Activated CD4-positive, alpha-beta memory T cell treated with anti-CD3 and anti-CD28 coated beads for 36 hours (primary cell): Measurements from ENCODE around the gene GGACT. TPM values are rescaled to one million over a fixed set of nuclear protein-coding genes. Genes with fewer than 3 reads are reported as not detected.

Source experiments
- CTCF ChIA-PET: fragments of 350-600 bp; sonication (Branson Sonifier 250); formaldehyde crosslinking; loops from one replicate; lab custom pipeline; 2021; ENCODE audit warnings: antibody characterized with exemption, inconsistent platforms; lab: Charles Lee
- POLR2A ChIA-PET: fragments of 350-600 bp; sonication (Branson Sonifier 250); formaldehyde crosslinking; loops from one replicate; lab custom pipeline; 2021; ENCODE audit warnings: antibody characterized with exemption; lab: Charles Lee
- DNase-seq: peaks from one replicate; pipeline ENCODE4 v3.0.0-alpha.2; 2020
- H3K27ac Mint-ChIP-seq: one replicate; pipeline ENCODE4 v1.8.0; 2021; ENCODE audit warnings: mixed read lengths
- H3K27me3 Mint-ChIP-seq: one replicate; pipeline ENCODE4 v1.8.0; 2021; ENCODE audit warnings: mixed read lengths
- H3K36me3 Mint-ChIP-seq: one replicate; pipeline ENCODE4 v1.8.0; 2021; ENCODE audit warnings: mixed read lengths
- H3K4me1 Mint-ChIP-seq: one replicate; pipeline ENCODE4 v1.8.0; 2021; ENCODE audit warnings: low read depth, mixed read lengths
- H3K4me3 Mint-ChIP-seq: one replicate; pipeline ENCODE4 v1.8.0; 2021; ENCODE audit warnings: mild to moderate bottlenecking, mixed read lengths
- H3K9me3 Mint-ChIP-seq: one replicate; pipeline ENCODE4 v1.8.0; 2021; ENCODE audit warnings: mixed read lengths
- intact Hi-C: fragments of 100-400 bp; cut with micrococcal nuclease; formaldehyde crosslinking; loops from one replicate; pipeline ENCODE4 v1.15.1; 2023
- total RNA-seq, 2 experiments: library from RNA; stranded (reverse); gene quantifications; one replicate each; pipeline ENCODE4 v1.2.3, GENCODE V29; 2021

Gene GGACT
- total RNA-seq, 2 experiments from 2014 or later, result 5.8 to 7.0 TPM

- intact Hi-C loops, result no loop called here
- H3K4me3 Mint-ChIP-seq, result no peak overlapping the region
These were observed 24.0 kb downstream of the GGACT start for GRCh38 chr13:100564444-100565223.

GRCh38 chr13:100563779-100564178 lies 24.8 kb downstream of the GGACT start:
- POLR2A ChIA-PET, result no interaction called here
- no peak for DNase-seq
- CTCF ChIA-PET, result interaction anchor here (1.5 kb wide), 1 partner anchor 9 kb away, joined by 5 read pairs; no protein-coding TSS in a partner anchor
- intact Hi-C loops, result no loop called here
- Mint-ChIP-seq H3K4me3 (no peak overlapping the region), H3K4me1 (no peaks in the 10 kb centered on the region), H3K27me3 (no peaks in the 10 kb centered on the region), H3K36me3 (peaks cover 2% of the 10 kb centered on the region), H3K27ac (no peak overlapping the region), H3K9me3 (no peaks in the 10 kb centered on the region)

More at GRCh38 chr13:100564444-100565223, 24.0 kb downstream of the GGACT start:
- no peak overlapping the region for H3K27ac Mint-ChIP-seq
- DNase-seq, result no peak
- CTCF ChIA-PET, result interaction anchor here (1.5 kb wide), 1 partner anchor 8 kb away, joined by 5 read pairs; no protein-coding TSS in a partner anchor
- no peaks in the 10 kb centered on the region for H3K4me1 Mint-ChIP-seq
- H3K27me3 Mint-ChIP-seq, result no peaks in the 10 kb centered on the region
- POLR2A ChIA-PET, result no interaction called here
- no peaks in the 10 kb centered on the region for H3K9me3 Mint-ChIP-seq
- H3K36me3 Mint-ChIP-seq, result peaks cover 2% of the 10 kb centered on the region

GRCh38 chr13:100561599-100562204 lies 26.9 kb downstream of the GGACT start:
- H3K9me3 Mint-ChIP-seq, result no peaks in the 10 kb centered on the region
- no peak overlapping the region for H3K27ac Mint-ChIP-seq
- DNase-seq, result no peak
- H3K27me3 Mint-ChIP-seq, result no peaks in the 10 kb centered on the region
- peaks cover 2% of the 10 kb centered on the region for H3K36me3 Mint-ChIP-seq
- no peaks in the 10 kb centered on the region for H3K4me1 Mint-ChIP-seq
- intact Hi-C loops, result no loop called here
- POLR2A ChIA-PET, result no interaction called here
- no peak overlapping the region for H3K4me3 Mint-ChIP-seq
- CTCF ChIA-PET, result interaction anchor here (3.3 kb wide), 1 partner anchor 11 kb away, joined by 17 read pairs; no protein-coding TSS in a partner anchor

GRCh38 chr13:100561158-100561499 lies 27.5 kb downstream of the GGACT start:
- H3K9me3 Mint-ChIP-seq, result no peaks in the 10 kb centered on the region

GRCh38 chr13:100560498-100561157 lies 28.0 kb downstream of the GGACT start:
- POLR2A ChIA-PET, result no interaction called here
- CTCF ChIA-PET, result interaction anchor here (1.0 to 3.3 kb wide), 3 partner anchors 12 to 644 kb away, joined by 3 to 17 read pairs (median 3); no protein-coding TSS in a partner anchor
- no peaks in the 10 kb centered on the region for H3K9me3 Mint-ChIP-seq
- H3K4me3 Mint-ChIP-seq, result no peak overlapping the region
- intact Hi-C loops, result no loop called here
- H3K27ac Mint-ChIP-seq, result no peak overlapping the region
- no peaks in the 10 kb centered on the region for H3K27me3 Mint-ChIP-seq
- no peak for DNase-seq
- H3K4me1 Mint-ChIP-seq, result no peaks in the 10 kb centered on the region
- H3K36me3 Mint-ChIP-seq, result peaks cover 2% of the 10 kb centered on the region

More at GRCh38 chr13:100561158-100561499, 27.5 kb downstream of the GGACT start:
- H3K4me3 Mint-ChIP-seq, result no peak overlapping the region
- no peaks in the 10 kb centered on the region for H3K4me1 Mint-ChIP-seq
- intact Hi-C loops, result no loop called here
- H3K27ac Mint-ChIP-seq, result no peak overlapping the region
- no peaks in the 10 kb centered on the region for H3K27me3 Mint-ChIP-seq
- no peak for DNase-seq
- POLR2A ChIA-PET, result no interaction called here
- peaks cover 2% of the 10 kb centered on the region for H3K36me3 Mint-ChIP-seq
- CTCF ChIA-PET, result interaction anchor here (3.3 kb wide), 1 partner anchor 12 kb away, joined by 17 read pairs; no protein-coding TSS in a partner anchor

- POLR2A ChIA-PET, result no interaction called here
- Mint-ChIP-seq H3K27ac (no peak overlapping the region), H3K9me3 (no peaks in the 10 kb centered on the region), H3K4me3 (no peak overlapping the region), H3K4me1 (no peaks in the 10 kb centered on the region), H3K27me3 (no peaks in the 10 kb centered on the region), H3K36me3 (no peaks in the 10 kb centered on the region)
- CTCF ChIA-PET, result interaction anchor here (1.0 to 3.3 kb wide), 3 partner anchors 13 to 644 kb away, joined by 3 to 17 read pairs (median 3); no protein-coding TSS in a partner anchor
- no peak for DNase-seq
- intact Hi-C loops, result no loop called here
These were observed 28.7 kb downstream of the GGACT start for GRCh38 chr13:100559886-100560285.

- Mint-ChIP-seq H3K36me3 (no peaks in the 10 kb centered on the region), H3K27ac (no peak overlapping the region), H3K9me3 (no peaks in the 10 kb centered on the region), H3K4me1 (no peaks in the 10 kb centered on the region), H3K27me3 (no peaks in the 10 kb centered on the region), H3K4me3 (no peak overlapping the region)
- DNase-seq, result no peak
- intact Hi-C loops, result no loop called here
- ChIA-PET POLR2A (no interaction called here), CTCF (interaction anchor here (1.1 kb wide), 1 partner anchor 20 kb away, joined by 3 read pairs; no protein-coding TSS in a partner anchor)
These were observed 35.8 kb downstream of the GGACT start for GRCh38 chr13:100552755-100553154.

GRCh38 chr13:100549316-100549715 lies 39.3 kb downstream of the GGACT start:
- POLR2A ChIA-PET, result no interaction called here
- DNase-seq, result no peak
- no peak overlapping the region for H3K4me3 Mint-ChIP-seq
- no peaks in the 10 kb centered on the region for H3K4me1 Mint-ChIP-seq
- intact Hi-C loops, result no loop called here
- no peaks in the 10 kb centered on the region for H3K27me3 Mint-ChIP-seq
- H3K9me3 Mint-ChIP-seq, result no peaks in the 10 kb centered on the region
- CTCF ChIA-PET, result no interaction called here
- no peak overlapping the region for H3K27ac Mint-ChIP-seq
- H3K36me3 Mint-ChIP-seq, result no peaks in the 10 kb centered on the region

GRCh38 chr13:100547791-100548201 lies 40.8 kb downstream of the GGACT start:
- ChIA-PET CTCF (interaction anchor here (1.1 kb wide), 1 partner anchor 892 kb away, joined by 5 read pairs; no protein-coding TSS in a partner anchor), POLR2A (no interaction called here)
- DNase-seq, result no peak
- Mint-ChIP-seq H3K36me3 (no peaks in the 10 kb centered on the region), H3K9me3 (no peaks in the 10 kb centered on the region), H3K4me1 (peaks cover 1% of the 10 kb centered on the region), H3K4me3 (no peak overlapping the region), H3K27me3 (no peaks in the 10 kb centered on the region), H3K27ac (no peak overlapping the region)
- intact Hi-C loops, result no loop called here

- CTCF ChIA-PET, result interaction anchor here (1.1 kb wide), 1 partner anchor 891 kb away, joined by 5 read pairs; no protein-coding TSS in a partner anchor
- Mint-ChIP-seq H3K4me3 (no peak overlapping the region), H3K27ac (no peak overlapping the region), H3K4me1 (peaks cover 8% of the 10 kb centered on the region), H3K9me3 (no peaks in the 10 kb centered on the region), H3K27me3 (no peaks in the 10 kb centered on the region), H3K36me3 (no peaks in the 10 kb centered on the region)
- DNase-seq, result no peak
- POLR2A ChIA-PET, result no interaction called here
- intact Hi-C loops, result no loop called here
These were observed 41.7 kb downstream of the GGACT start for GRCh38 chr13:100546713-100547405.

GRCh38 chr13:100545684-100546061 lies 42.9 kb downstream of the GGACT start:
- Mint-ChIP-seq H3K27ac (no peak overlapping the region), H3K4me3 (no peak overlapping the region), H3K9me3 (no peaks in the 10 kb centered on the region), H3K36me3 (no peaks in the 10 kb centered on the region), H3K27me3 (no peaks in the 10 kb centered on the region), H3K4me1 (peaks cover 10% of the 10 kb centered on the region)
- intact Hi-C loops, result no loop called here
- DNase-seq, result no peak
- CTCF ChIA-PET, result no interaction called here
- POLR2A ChIA-PET, result no interaction called here
